KBM-7 (cell line): Measurements from ENCODE around the gene ITCH.
"Not testable (repeated sequence)": the region's sequence is repeated elsewhere in the genome, so short reads cannot be mapped to it uniquely, and the experiment has no call there.

ENCODE experiments used
- DNase-seq: peaks from one replicate; pipeline ENCODE4 v3.0.0-alpha.2; 2015
- in situ Hi-C: fragments of 300-500 bp; cut with MboI; formaldehyde crosslinking; loops from 2 replicates; pipeline ENCODE4 v1.14.3; 2020; ENCODE audit warnings: low sequenced_read_pairs, low pct_unique_long_range_greater_than_20kb, mixed read lengths

The ITCH gene

GRCh38 chr20:34515484-34516246 lies 152.6 kb downstream of the ITCH start:
- DNase-seq = peak; percentile 72
- in situ Hi-C loops = loop anchor here (25.0 kb wide), 1 partner anchor 203 kb away; the partner anchor contains the start of gene AHCY

- peak; percentile 90 for DNase-seq
- in situ Hi-C loops = loop anchor here (25.0 kb wide), 1 partner anchor 204 kb away; the partner anchor contains the start of gene AHCY
Measured at GRCh38 chr20:34516247-34517113, 153.4 kb downstream of the ITCH start, which contains the start of gene DYNLRB1. Gene DYNLRB1, plus strand, starts transcription at chr20:34516422. Its CDS starts 37 bp downstream, at chr20:34516459.

GRCh38 chr20:34517114-34517505 lies 154.0 kb downstream of the ITCH start:
- no peak for DNase-seq
- in situ Hi-C loops = loop anchor here (25.0 kb wide), 1 partner anchor 205 kb away; the partner anchor contains the start of gene AHCY

GRCh38 chr20:34518863-34519262 lies 155.8 kb downstream of the ITCH start:
- in situ Hi-C loops = loop anchor here (25.0 kb wide), 1 partner anchor 207 kb away; the partner anchor contains the start of gene AHCY
- DNase-seq = not testable (repeated sequence)

GRCh38 chr20:34519841-34520240 lies 156.8 kb downstream of the ITCH start:
- in situ Hi-C loops = loop anchor here (25.0 kb wide), 1 partner anchor 208 kb away; the partner anchor contains the start of gene AHCY
- DNase-seq = not testable (repeated sequence)

- DNase-seq = peak; percentile 84
- in situ Hi-C loops = loop anchor here (25.0 kb wide), 1 partner anchor 211 kb away; the partner anchor contains the start of gene AHCY
Measured at GRCh38 chr20:34522969-34523871, 160.1 kb downstream of the ITCH start.

- DNase-seq = no peak
- in situ Hi-C loops = loop anchor here (25.0 kb wide), 1 partner anchor 212 kb away; the partner anchor contains the start of gene AHCY
Measured at GRCh38 chr20:34524426-34524825, 161.4 kb downstream of the ITCH start.

GRCh38 chr20:34525342-34525708 lies 162.3 kb downstream of the ITCH start:
- in situ Hi-C loops = no loop called here
- no peak for DNase-seq

GRCh38 chr20:34525709-34526416 lies 162.8 kb downstream of the ITCH start:
- peak; percentile 39 for DNase-seq

GRCh38 chr20:34526466-34526865 lies 163.4 kb downstream of the ITCH start:
- in situ Hi-C loops = no loop called here
- DNase-seq = no peak

More at GRCh38 chr20:34525709-34526416, 162.8 kb downstream of the ITCH start:
- in situ Hi-C loops = no loop called here

GRCh38 chr20:34527016-34527415 lies 163.9 kb downstream of the ITCH start:
- no peak for DNase-seq
- in situ Hi-C loops = no loop called here

- DNase-seq = no peak
- in situ Hi-C loops = no loop called here
Measured at GRCh38 chr20:34528921-34529297, 165.8 kb downstream of the ITCH start.

GRCh38 chr20:34529742-34530141 lies 166.7 kb downstream of the ITCH start:
- in situ Hi-C loops = loop anchor here (10.0 kb wide), 1 partner anchor 175 kb away; the partner anchor contains the start of gene TP53INP2
- no peak for DNase-seq

GRCh38 chr20:34530342-34530741 lies 167.3 kb downstream of the ITCH start:
- no peak for DNase-seq
- in situ Hi-C loops = loop anchor here (10.0 kb wide), 1 partner anchor 174 kb away; the partner anchor contains the start of gene TP53INP2

- in situ Hi-C loops = loop anchor here (10.0 kb wide), 1 partner anchor 173 kb away; the partner anchor contains the start of gene TP53INP2
- no peak for DNase-seq
Measured at GRCh38 chr20:34531608-34532265, 168.7 kb downstream of the ITCH start.

GRCh38 chr20:34532320-34532719 lies 169.2 kb downstream of the ITCH start:
- in situ Hi-C loops = loop anchor here (10.0 kb wide), 1 partner anchor 172 kb away; the partner anchor contains the start of gene TP53INP2
- no peak for DNase-seq

- in situ Hi-C loops = loop anchor here (10.0 kb wide), 1 partner anchor 172 kb away; the partner anchor contains the start of gene TP53INP2
- DNase-seq = no peak
Measured at GRCh38 chr20:34532756-34533155, 169.7 kb downstream of the ITCH start.
